GM18909 (cell line): ENCODE results near the gene SCNN1A.
A peak's percentile ranks its signal among the peaks of the same experiment; 100 is the strongest.

Experiments used
- ATAC-seq: cut with Tn5 transposase; IDR thresholded peaks from one replicate; pipeline ENCODE4 v1.9.1; 2021; ENCODE audit warnings: mild to moderate bottlenecking; ENCODE audit not compliant: unreplicated experiment, poor library complexity

Gene SCNN1A

DNA sequence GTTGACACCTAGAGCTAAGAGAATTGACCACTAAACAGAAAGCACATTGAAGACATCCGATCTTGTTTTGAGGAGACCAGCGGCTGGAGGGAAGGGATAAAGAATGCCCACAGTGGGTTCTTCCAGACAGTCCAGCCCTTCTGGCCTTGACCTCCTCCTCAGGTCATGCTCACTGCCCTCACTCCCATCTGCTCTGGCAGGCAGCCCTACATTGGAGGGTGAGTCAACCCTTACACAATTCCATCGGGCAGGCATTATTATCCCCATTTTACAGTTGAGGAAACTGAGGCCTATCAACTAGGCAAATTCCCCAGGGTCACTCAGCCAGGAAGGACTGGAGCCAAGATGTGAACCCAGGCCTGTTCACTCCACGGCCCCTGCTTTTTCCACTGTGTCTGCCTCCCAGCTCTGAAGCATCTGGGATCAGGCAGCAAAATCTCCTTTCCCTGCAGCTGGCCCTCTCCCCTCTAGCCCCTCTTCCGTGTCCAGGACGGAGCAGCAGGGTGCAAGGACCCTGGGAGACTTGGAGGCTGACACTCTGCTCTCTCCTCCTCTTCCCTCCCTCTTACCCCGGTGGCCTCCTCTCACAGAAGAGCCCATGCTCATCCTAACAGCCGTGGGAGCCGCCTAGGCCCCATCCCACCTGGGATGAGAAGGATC is 5.3 kb downstream of the SCNN1A start:
- ATAC-seq: no peak

DNA sequence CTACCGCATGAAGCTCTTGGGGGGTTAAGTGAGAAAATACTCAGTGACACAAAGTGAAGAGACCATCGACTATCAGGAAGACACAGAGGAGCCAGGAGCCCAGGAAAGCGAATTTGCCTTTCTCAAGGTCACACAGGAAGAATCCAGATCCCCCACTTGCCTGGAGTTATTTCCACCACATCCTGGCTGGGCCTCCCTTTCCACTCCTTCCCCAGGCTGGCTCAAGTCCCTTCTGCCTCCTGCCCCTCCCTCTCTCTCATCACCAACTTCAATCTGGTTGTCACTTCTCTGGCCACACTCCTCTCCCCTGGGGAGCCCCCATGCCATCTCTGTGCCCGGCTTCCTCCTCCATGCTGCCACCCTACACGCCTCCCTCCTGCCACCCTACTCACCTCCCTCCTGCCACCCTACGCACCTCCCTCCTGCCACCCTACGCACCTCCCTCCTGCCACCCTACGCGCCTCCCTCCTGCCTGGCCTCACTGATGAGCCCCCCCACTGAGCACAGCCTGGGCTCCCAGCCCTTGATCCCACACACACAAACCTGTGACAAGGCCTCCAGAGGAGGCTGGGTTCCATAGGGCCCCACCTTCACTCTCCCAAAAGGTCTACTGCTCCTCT is 6.3 kb downstream of the SCNN1A start:
- no peak for ATAC-seq

DNA sequence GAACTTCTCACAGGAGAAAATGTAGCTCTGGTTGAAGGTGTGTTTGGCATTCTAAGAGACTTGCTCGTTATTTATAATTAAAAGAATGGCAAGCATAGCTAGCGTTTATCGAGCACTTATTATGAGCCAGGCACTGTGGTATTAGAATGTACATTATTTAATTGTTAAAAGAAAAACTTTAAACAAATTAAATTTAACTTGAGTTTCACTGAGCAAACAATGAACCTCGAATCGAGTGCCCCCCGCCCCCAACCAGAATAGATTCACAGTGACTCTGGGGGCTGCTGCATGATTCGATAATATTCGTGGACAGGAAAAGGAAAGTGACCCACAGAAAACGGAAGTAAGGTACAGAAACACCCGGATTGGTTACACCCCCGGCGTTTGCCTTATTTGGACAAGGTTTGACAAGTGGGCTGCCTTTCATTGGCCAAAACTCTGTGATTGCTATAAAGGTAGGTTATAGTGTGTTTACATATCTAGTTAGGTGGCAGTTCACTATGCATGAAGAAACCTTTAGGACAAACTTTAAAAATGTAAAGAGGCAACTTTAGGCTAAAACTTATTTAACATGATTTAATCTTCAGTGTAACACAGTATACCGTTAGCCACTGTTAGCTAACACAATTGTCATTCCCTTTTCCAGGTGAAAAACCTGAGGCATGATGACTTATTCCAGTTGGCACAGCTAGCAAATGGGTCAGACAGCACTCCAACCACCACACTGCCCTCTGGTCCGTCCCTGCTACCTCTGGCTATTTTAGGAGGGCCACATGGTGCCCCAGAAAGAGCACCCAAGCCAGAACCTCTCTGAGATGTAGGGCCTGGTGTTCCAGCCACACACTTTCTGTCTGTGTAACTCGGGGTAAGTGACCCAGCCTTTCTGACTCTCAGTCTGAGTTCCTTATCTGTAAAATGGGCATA is 7.1 kb downstream of the SCNN1A start:
- ATAC-seq: no peak

DNA sequence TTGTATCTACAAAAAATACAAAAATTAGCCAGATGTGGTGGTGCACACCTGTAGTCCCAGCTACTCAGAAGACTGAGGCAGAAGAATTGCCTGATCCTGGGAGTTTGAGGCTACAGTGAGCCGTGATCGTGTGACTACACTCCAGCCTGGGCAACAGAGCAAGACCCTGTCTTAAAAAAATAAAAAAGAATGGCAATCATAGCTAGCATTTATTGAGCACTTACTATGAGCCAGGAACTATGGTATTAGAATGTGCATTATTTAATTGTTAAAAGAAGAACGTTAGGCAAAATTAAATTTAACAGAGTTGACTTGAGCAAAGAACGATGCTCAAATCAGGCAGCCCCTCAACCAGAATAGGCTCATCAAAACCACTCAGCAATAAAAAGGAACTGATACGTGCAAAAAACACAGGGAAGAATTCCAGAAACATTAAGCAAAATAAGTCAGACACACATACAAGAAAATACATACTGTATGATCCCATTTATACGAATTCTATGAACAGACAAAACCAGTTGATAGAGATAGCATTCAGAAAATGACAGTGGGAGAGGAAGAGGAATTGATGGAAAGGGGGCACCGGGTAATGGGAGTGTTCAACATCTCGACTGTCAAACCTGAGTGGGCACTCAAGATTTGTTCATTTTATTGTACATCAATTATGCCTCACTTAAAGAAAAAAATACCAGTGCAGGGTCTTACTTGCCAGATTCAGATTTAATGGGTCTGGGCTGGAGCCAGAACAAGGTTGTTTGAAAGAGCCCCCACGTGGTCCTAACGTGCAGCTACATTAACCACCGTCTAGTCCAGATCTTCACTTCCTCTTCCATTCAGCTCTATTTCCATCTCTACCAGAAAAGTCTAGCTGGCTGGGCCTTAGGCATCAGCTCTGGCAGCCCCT is 8.0 kb downstream of the SCNN1A start:
- ATAC-seq: peak; percentile 68

DNA sequence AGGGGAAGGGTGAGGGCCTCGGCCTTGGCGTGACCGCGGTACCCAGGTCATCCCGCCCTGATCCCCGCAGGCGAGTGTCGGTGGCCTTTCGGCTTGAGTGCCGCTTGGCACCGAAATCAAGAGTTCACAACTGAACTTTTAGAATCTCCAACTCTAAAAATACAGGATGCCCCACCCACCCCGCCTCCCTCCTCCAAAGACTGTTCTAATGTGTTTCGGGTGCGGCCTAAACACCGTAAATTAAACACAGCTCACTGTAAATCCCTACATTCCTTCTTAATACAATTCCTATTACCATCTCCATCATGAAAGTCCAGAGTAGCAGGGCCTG is 11.4 kb downstream of the SCNN1A start:
- ATAC-seq: no peak

DNA sequence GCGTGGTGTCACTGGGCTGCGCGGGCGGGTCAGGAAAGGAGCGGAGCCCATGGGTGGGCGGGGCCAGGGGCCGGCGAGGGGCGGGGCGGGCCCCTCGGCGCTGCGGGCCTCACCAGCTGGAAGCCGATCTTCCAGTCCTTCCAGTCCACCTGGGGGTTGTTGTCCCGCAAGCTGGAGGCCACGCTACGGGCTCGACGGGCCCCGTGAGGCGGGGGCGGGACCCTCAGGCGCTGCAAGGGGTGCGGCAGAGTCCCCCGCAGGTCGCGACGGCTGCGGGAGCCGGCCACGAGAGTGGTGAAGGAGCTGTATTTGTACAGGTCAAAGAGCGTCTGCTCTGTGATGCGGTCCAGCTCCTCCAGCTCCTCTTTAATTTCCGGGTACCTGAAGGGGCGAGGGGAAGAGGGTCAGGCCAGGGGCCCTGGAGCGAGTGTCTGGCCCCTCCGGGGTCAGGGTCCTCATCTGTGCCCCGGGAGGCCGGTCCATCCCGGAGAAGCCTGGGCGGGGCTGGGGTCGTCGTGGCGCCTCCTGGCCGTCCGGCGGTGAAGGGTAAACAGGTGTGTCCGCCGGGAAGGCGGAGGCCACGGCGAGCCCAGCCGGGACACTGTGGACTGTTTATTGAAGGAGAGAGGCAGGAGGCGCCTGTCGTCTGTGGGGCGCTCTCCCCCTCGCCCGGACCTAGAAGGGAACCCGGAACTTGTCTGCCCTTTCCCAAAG is 11.9 kb downstream of the SCNN1A start:
- no peak for ATAC-seq

DNA sequence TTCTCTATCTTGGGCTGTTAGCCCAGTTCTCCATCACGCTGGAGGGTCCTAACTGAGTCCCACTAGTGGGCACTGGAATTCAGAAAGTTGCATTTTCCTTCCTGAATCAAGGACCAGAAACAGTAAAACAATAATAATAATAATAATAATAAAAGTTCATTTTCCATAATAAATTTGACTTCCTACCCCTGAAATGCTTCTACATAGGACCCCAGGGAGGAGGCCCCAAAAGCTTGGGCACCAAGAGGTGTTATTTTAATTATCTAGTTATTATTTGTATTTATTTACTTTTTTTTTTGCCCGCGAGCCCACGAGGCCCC is 12.4 kb downstream of the SCNN1A start:
- ATAC-seq: no peak

DNA sequence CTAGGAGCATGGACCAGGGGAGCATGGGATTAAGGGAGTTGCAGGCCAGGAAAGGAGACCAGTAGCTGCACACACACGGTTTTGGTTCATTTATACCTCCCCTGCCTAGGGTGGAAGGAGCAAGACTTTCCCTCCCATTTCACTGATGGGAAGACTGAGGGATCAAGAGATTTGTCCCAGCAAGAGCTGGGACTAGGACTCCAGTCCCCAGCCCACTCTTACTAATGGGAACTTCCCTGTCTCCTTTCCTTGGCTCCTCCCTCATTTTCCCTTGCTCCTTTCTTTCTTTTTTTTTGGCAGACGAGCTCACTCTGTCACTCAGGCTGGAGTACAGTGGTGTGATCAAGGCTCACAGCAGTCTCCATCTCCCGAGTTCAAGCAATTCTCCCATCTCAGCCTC is 13.0 kb downstream of the SCNN1A start:
- ATAC-seq: no peak

DNA sequence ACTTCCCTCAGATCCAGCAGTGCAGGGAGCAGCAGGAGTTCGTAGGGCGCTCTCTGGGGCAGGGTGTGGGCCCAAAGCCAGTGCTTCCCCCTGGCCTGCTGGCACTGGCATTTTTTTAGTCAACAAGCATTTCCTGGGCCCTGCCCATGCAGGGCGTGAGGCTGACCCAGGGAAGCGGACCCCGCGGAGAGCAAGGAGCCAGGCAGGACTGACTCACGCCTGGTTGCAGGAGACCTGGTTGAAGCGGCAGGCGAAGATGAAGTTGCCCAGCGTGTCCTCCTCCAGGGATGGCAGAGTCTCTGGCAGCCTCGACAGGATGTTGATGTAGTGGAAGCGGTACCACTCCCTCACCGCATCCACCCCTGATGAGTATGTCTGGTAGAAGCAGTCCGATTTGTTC is 13.5 kb downstream of the SCNN1A start:
- no peak for ATAC-seq

DNA sequence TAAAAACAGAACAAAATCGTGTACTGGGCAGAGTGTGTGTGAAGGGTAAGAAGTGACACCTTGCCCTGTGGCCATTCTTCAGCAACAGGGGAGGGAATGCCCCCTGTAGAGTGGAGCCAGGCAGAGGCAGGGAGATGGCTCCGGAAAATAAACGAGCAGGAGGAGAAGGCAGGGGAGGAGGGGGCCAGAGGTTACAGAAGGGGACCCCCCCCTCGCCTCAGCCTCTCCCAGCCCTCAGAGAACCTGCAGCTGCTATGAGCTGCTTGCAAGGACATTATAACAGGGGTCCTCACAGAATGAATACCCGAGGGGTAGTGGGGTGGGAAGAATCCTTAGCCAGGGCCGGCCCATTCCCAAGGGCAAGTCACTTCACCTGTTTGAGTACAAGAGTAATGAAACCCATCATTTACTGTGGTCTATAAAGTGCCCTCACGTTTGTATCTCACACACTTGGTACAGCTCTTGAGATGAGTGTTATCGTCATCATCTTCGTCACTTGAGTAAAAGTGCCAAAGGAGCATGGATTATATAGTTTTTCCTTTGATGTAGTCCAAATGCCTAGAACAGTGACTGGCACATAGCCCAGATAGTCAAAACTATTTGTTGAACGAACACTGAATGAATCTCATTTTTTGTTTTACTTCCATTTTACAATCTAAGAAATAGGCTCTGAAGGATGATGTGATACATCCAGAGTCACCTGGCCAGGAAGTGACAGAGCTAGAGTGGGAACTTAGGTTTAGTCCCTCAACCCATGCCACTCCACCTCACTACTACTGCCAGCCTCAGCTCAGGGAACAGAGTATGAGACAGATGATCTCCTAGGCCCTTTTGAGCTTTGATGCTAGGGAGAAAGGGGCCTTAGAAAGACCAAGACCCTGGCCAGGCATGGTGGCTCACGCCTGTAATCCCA is 14.5 kb downstream of the SCNN1A start:
- ATAC-seq: no peak

DNA sequence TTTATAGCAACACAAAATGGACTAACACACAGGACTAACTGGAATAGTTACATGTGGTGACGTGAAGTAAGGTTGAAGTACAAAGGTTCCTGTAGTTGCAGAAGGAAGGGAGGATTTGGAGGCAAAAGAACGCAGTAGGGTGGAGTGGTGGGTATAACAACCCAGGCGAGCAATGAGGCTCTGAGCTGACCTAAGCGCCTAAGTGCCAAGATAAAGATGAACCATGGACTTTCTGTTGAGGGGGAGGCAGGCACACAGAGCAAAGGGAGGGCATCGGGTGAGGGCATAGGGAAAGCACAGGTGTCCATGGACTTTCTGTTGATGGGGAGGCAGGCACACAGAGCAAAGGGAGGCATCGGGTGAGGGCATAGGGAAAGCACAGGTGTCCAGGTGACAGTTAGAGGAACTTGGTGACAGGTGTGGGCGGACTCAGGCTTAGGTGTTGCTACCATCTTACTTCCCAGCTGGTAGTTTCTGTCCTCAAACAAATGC is 15.2 kb downstream of the SCNN1A start:
- ATAC-seq: no peak

DNA sequence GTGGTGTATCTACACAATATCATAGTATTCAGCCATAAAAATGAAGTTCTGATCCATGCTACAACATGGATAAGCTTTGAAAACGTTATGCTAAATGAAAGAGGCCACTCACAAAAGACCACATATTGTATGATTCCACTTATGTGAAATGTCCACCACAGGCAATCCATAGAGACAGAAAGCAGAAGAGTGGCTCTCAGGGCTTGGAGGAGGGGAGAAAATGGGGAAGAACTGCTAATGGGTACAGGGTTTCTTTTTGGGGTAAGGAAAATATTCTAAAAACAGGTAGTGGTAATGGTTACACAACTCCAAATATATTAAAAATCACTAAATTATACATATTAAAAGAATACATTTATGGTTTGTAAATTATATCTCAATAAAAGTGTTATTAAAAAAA is 16.5 kb downstream of the SCNN1A start:
- ATAC-seq: no peak

DNA sequence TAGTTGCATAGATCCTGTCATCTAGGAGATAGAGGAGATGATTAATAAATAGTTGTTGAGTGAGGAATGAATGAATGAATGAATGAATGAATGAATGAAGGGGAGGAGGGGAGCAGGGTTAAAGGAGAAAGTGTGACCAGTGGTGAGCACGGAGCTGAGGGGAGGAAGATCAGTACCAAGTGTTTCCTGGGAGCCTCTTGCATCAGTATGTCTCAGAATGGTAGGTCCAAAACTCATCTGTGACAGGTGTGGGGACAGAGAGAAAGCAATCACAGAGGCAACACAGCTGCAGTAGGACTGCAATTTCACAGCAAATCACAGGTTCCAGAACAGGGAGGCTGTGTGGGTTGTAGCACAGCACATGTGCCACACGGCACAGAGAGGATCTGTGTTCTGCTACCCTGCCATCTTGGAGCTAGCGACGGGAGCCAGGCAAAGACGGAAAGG is 19.0 kb downstream of the SCNN1A start:
- no peak for ATAC-seq

DNA sequence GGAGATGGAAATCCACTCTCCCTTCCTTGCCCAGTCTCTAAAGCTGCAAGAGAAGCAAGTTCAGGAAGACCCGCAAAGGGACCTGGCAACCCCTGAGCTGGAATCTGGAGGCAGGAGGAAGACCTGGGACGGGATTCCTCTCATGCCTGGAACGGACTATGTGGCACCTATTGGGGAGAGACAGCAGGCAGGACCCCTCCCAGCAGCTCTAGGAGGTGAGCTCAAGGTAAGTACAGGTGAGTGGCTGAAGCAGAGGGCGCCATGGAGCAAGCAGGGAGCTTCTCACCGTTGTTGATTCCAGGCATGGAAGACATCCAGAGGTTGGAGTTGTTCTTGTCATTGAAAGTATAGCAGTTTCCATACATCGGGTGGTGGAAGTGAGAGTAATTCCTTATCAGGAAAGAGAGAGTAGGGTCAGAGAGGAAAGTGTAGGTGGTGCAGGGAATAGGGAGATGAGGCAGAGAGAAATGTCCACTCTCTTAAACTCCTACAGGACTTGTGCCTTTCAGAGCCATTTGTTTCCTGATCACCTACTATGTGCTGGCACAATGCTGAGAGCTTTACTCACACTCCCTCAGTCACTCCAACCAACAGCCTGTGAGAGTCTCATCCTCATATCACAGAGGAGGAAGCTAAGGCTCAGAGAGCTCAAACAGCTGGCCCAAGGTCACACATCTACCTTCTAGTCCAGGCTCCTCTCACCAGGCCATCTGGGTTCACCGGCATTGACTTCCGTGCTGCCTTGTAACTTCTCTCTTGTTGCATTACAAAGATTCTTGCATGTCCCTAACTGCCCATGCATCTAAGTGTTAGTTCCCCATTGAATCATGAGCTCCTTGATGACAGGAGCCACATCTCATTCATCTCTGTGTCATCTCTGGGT is 19.6 kb downstream of the SCNN1A start:
- ATAC-seq: no peak

DNA sequence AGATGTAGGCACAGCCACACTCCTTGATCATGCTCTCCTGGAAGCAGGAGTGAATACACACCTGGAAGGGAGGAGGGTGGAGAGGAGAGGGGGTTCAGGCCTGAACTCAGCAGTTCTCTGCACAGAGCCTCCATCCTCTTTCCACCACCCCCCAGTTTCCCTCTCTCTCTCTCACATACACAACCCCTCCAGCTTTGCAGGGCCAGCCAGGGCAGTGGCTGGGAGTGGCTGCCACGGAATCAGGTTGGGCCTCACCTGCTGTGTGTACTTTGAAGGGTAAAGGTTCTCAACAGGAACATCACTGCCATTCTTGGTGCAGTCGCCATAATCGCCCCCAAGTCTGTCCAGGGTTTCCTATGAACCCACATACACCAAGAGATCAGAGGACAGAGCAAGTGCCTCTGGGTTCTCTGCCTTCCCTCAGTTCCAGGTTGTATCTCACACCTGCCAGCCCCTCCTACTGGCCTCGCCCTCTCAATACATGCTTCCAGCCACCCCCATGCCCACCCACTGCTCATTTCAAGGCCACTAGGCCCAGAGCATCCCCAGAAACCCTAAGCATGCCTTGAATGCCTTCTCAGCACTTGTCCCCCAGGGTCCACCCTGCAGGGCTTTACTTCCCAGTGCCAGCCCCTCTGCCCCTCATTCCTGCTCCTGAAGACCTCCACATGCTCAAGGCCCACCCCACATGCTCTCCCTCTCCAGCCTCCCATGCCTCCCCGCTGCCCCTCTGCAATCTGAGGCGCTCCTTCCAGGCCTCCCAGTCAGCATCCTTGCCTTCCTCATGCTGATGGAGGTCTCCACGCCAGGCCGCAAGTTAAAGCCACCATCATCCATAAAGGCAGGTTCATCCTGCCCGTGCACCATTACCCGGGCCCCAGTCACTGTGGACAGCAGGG is 20.6 kb downstream of the SCNN1A start:
- no peak for ATAC-seq

DNA sequence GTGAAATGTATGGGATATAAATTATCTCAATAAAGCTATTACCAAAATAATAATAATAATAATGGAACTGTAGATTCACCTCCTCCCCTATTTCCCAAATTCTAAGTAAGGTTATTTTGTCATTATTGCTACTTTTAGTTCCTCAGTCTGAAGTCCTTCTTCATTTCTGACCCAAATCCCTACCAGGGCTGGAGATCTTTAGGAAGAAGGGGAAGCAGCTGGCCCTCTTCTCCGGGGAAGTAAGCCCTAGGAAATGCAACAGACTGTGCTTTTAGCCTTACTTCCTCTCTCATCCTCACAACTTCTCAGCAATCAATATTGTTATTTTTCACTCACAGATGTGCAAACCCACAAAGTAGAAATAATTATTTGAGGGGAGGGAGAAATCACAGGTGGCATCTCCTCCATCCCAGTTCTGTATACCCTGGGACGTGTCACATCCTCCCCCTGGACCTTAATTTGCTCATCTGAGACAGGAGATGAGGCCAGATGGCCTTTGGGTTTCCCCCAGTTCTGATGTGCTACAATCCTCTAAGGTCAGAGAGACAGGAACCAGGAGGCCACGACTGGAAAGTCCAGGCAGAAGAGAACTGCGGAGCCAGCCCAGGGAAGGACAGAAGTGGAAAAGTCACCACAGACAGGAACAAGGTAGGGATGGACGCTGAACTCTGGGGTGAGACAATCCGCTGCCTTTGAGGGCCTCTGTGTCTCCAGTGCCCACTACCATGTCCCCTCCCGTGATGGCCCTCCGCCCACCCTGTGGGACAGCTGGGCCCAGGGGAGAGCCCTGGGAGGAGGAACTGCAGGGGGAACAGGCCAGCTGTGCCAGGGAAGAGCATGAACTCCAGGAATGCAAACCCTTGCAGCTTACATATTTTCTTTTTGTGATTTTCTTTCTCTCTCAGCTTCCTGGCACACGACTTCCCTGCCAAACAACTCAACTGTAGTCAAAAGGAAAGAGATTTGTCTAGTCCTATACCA is 22.9 kb downstream of the SCNN1A start:
- no peak for ATAC-seq
